ENCODE measurements around the gene TAF6.
A peak's percentile ranks its signal among the peaks of the same experiment; 100 is the strongest.

- TF ChIP-seq POLR2A (IDR thresholded peaks at IDR 0.05; ENCODE audit: low read length) (peak; percentile 85), GATA1 (IDR thresholded peaks at IDR 0.05; ENCODE audit: low read depth, low read length) (no peak)
Measured at GRCh38 chr7:100148559-100149328, 29.6 kb upstream of the TAF6 start, which contains the start of gene LAMTOR4.

Data from erythroblast (primary cell).